ENCODE results near the gene HNRNPA3.

- TF ChIP-seq EP300 (IDR thresholded peaks at IDR 0.05) (no peak), POLR2A (IDR thresholded peaks at IDR 0.05) (no peak), CTCF (IDR thresholded peaks at IDR 0.05) (no peak), POLR2AphosphoS5 (IDR thresholded peaks at IDR 0.05) (peak in 1 of 3 donors; percentile 16)
These were observed 44.9 kb downstream of the HNRNPA3 start for GRCh38 chr2:177257471-177257870.
